ENCODE results near the gene SLC10A7.

DNA sequence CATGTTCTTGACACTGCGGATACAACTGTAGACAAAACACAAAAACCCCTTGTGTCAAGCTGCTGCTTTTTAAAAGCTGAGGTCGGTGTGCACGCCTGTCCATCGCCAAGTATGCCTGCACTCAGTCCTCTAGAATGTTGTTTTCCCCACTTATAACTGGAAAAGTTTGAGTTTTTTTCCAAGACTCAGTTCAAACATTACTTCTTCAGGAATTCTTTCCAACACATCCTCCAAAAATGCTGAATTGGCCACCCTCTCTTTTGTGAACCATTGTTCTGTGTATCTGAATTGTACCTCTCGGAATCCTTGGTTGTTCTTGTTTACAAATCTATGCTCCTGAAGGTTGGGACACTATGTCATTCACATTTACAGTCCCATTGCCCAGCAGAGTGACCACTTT, 212.8 kb downstream of the SLC10A7 start:
- TF ChIP-seq, protein P1, sequence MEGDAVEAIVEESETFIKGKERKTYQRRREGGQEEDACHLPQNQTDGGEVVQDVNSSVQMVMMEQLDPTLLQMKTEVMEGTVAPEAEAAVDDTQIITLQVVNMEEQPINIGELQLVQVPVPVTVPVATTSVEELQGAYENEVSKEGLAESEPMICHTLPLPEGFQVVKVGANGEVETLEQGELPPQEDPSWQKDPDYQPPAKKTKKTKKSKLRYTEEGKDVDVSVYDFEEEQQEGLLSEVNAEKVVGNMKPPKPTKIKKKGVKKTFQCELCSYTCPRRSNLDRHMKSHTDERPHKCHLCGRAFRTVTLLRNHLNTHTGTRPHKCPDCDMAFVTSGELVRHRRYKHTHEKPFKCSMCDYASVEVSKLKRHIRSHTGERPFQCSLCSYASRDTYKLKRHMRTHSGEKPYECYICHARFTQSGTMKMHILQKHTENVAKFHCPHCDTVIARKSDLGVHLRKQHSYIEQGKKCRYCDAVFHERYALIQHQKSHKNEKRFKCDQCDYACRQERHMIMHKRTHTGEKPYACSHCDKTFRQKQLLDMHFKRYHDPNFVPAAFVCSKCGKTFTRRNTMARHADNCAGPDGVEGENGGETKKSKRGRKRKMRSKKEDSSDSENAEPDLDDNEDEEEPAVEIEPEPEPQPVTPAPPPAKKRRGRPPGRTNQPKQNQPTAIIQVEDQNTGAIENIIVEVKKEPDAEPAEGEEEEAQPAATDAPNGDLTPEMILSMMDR (IDR thresholded peaks at IDR 0.05), result no peak
- TF ChIP-seq POLR2A (IDR thresholded peaks at IDR 0.05), result no peak
